Kidney (tissue), 14 donors: ENCODE data around the gene TMEM39B. TPM values are rescaled to one million over a fixed set of nuclear protein-coding genes. Genes with fewer than 3 reads are reported as not detected.
"Not testable (repeated sequence)": the region's sequence is repeated elsewhere in the genome, so short reads cannot be mapped to it uniquely, and the experiment has no call there.

Experiments used
- DNase-seq, 5 donors: peaks; one replicate each; pipeline ENCODE4 v3.0.0-alpha.2; 2013 to 2020
- FAIRE-seq: peaks from 2 replicates; lab custom pipeline; 2012; peaks lifted over from hg19 to GRCh38; lab: Jason Lieb, UNC
- H3K27ac ChIP-seq, 2 donors: one replicate each; pipeline ENCODE4 v1.7.0; 2013; ENCODE audit warnings: low read depth in 2 of 2, low read length in 2 of 2, inconsistent platforms in 1 of 2
- H3K27me3 ChIP-seq: one replicate; pipeline ENCODE4 v1.7.1; 2013; ENCODE audit warnings: low read length, inconsistent platforms; ENCODE audit not compliant: control insufficient read depth, insufficient read depth
- H3K36me3 ChIP-seq, 3 donors: one replicate each; pipeline versions ENCODE4 v1.7.0 to v1.7.1; 2013; ENCODE audit warnings: low read length in 3 of 3, control low read depth in 1 of 3, inconsistent platforms in 1 of 3; ENCODE audit not compliant: insufficient read depth in 3 of 3, control insufficient read depth in 2 of 3
- H3K4me1 ChIP-seq, 3 donors: one replicate each; pipeline versions ENCODE4 v1.7.0 to v1.7.1; 2013; ENCODE audit warnings: low read length in 3 of 3, inconsistent platforms in 1 of 3, low read depth in 1 of 3; ENCODE audit not compliant: control insufficient read depth in 2 of 3, insufficient read depth in 2 of 3
- H3K4me3 ChIP-seq, 3 donors: one replicate each; pipeline versions ENCODE4 v1.7.0 to v1.8.1; 2013; ENCODE audit warnings: low read length in 3 of 3, control low read depth in 1 of 3, inconsistent platforms in 1 of 3
- H3K9ac ChIP-seq, 3 donors: one replicate each; pipeline versions ENCODE4 v1.7.0 to v1.7.1; 2013; ENCODE audit warnings: low read length in 3 of 3, control low read depth in 1 of 3, inconsistent platforms in 1 of 3
- H3K9me3 ChIP-seq, 3 donors: one replicate each; pipeline versions ENCODE4 v1.7.0 to v1.7.1; 2013; ENCODE audit warnings: low read length in 3 of 3, control low read depth in 1 of 3, inconsistent platforms in 1 of 3; ENCODE audit not compliant: control insufficient read depth in 2 of 3, insufficient read depth in 1 of 3
- intact Hi-C: fragments of 100-400 bp; cut with DNase I; formaldehyde crosslinking; loops from one replicate; pipeline ENCODE4 v1.11.1; 2022
- polyA plus RNA-seq: library from polyadenylated mRNA; stranded (reverse); fragments of 350-450 nt; fragmentation: Illumina TruSeq; extraction: RNeasy Lipid Tissue Mini Kit (QIAGEN cat#74804); gene quantifications from one replicate; pipeline ENCODE4 v1.2.3, GENCODE V29; 2014; ENCODE audit warnings: low read depth, low replicate concordance; ENCODE audit not compliant: insufficient read depth
- total RNA-seq: library from RNA; stranded (reverse); fragmentation: NEBNext Ultra II Directional; extraction: Animal tissue kit (Norgen Biotek cat#: 25700); gene quantifications from one replicate; pipeline ENCODE4 v1.2.1, GENCODE V29; 2021
- TF ChIP-seq, protein P1 (sequence below): IDR thresholded peaks from 3 replicates; pipeline ENCODE4 v1.5.1; 2012; ENCODE audit warnings: mild to moderate bottlenecking, moderate library complexity, borderline replicate concordance; ENCODE audit not compliant: insufficient read depth; ENCODE audit errors: extremely low read depth
- donor health status: control.
- donor health status: control.
- donor health status: control.
- donor health status: control.
- donor health status: control.
- donor health status: DM: yes; HTN: yes; CAD: no.
- donor health status: Normal renal cell carcinoma (clear cell type).

Gene TMEM39B
- total and polyA plus RNA-seq, 2 donors from 2014 or later, result 9.3 to 15.4 TPM

DNA sequence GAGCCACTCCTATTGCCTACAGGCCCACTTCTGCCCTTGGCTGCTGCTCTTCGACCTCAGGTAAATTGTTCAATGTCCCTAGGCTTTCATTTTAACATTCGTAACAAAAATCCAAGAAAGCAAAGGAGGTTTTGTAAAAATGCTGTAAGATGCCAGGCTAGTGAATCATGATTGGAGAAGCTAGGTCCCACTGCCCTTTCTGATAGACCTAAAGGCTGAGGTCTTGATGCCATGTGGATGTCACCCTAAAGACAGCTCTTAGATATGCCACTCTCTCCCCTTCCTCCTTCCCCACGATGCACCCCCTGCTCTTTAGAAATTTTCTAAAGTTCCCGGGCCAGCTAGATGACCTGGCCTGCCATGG lies 9.9 kb upstream of the TMEM39B start:
- Histone ChIP-seq H3K4me1 (peaks cover 8 to 13% (median 8%) of the 10 kb centered on the region in 3 donors), H3K27ac (peak overlapping the region in 1 of 2 donors; percentile 60), H3K9ac (peak overlapping the region in 2 of 3 donors; percentile 18 to 35), H3K27me3 (no peaks in the 10 kb centered on the region), H3K9me3 (no peaks in the 10 kb centered on the region), H3K4me3 (no peak overlapping the region), H3K36me3 (peaks cover 8 to 23% (median 11%) of the 10 kb centered on the region in 3 donors)
- DNase-seq (no peak), FAIRE-seq (no peak)
- TF ChIP-seq, protein P1, sequence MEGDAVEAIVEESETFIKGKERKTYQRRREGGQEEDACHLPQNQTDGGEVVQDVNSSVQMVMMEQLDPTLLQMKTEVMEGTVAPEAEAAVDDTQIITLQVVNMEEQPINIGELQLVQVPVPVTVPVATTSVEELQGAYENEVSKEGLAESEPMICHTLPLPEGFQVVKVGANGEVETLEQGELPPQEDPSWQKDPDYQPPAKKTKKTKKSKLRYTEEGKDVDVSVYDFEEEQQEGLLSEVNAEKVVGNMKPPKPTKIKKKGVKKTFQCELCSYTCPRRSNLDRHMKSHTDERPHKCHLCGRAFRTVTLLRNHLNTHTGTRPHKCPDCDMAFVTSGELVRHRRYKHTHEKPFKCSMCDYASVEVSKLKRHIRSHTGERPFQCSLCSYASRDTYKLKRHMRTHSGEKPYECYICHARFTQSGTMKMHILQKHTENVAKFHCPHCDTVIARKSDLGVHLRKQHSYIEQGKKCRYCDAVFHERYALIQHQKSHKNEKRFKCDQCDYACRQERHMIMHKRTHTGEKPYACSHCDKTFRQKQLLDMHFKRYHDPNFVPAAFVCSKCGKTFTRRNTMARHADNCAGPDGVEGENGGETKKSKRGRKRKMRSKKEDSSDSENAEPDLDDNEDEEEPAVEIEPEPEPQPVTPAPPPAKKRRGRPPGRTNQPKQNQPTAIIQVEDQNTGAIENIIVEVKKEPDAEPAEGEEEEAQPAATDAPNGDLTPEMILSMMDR, result no peak
- intact Hi-C loops, result no loop called here

DNA sequence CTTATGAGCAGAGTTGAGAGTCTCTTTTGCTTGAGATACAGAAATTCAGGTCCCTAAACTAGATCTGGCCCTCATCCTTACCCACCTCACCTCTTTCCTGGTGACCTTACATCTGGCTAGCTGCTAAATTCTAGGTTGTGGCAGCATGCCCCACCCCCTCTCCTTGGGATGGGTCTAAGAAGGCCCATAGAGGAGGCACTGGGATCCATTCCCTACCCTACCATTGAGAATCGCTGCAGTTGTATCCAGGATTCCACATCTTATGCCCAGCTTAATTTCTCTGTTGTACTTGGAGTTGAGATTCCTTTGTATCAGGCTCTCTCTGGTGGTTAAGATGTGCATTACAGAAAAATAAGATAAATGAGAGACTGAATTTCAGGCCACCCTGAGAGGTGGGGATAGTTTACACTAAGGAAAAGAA lies 9.5 kb upstream of the TMEM39B start:
- Histone ChIP-seq H3K27ac (peak overlapping the region in 1 of 2 donors; percentile 60), H3K9ac (peak overlapping the region in 2 of 3 donors; percentile 18 to 35), H3K4me3 (no peak overlapping the region), H3K27me3 (no peaks in the 10 kb centered on the region), H3K9me3 (no peaks in the 10 kb centered on the region), H3K36me3 (peaks cover 8 to 20% (median 10%) of the 10 kb centered on the region in 3 donors), H3K4me1 (peaks cover 8 to 13% (median 8%) of the 10 kb centered on the region in 3 donors)
- intact Hi-C loops, result no loop called here
- FAIRE-seq (no peak), DNase-seq (peak in 3 of 5 donors; percentile 64 to 91 (median 88))
- TF ChIP-seq, protein P1, result peak; percentile 52

DNA sequence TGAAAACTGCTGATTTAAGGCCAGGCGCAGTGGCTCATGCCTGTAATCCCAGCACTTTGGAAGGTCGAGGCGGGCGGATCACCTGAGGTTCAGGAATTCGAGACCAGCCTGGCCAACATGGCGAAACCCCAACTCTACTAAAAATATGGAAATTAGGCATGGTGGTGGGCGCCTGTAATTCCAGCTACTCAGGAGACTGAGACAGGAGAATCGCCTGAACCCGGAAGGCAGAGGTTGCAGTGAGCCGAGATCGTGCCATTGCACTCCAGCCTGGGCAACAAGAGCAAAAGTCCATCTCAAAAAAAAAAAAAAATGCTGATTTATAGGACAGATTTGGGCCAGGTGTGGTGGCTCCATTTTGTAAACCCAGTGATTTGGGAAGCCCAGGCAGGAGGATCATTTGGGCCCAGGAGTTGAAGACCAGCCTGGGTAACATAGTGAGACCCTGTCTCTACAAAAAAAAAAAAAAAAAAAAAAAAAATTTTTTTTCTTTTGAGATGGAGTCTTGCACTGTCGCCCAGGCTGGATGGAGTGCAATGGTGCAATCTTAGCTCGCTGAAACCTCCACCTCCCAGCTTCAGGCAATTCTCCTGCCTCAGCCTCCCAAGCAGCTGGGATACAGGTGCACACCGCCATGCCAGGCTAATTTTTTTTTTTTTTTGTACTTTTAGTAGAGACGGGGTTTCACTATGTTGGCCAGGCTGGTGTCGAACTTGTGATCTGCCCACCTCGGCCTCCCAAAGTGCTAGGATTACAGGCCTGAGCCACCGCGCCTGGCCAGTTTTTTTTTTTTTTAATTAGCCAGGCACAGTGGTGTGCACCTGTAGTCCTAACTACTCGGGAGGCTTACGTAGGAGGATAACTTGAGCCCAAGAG lies 6.9 kb upstream of the TMEM39B start:
- H3K4me3 ChIP-seq, DNase-seq, H3K36me3 ChIP-seq, H3K9ac ChIP-seq, H3K27me3 ChIP-seq, intact Hi-C loops, H3K9me3 ChIP-seq, FAIRE-seq: not testable (repeated sequence)
- H3K27ac ChIP-seq, result peak overlapping the region in 1 of 2 donors; percentile 26
- peaks cover 8 to 13% (median 8%) of the 10 kb centered on the region in 3 donors for H3K4me1 ChIP-seq

DNA sequence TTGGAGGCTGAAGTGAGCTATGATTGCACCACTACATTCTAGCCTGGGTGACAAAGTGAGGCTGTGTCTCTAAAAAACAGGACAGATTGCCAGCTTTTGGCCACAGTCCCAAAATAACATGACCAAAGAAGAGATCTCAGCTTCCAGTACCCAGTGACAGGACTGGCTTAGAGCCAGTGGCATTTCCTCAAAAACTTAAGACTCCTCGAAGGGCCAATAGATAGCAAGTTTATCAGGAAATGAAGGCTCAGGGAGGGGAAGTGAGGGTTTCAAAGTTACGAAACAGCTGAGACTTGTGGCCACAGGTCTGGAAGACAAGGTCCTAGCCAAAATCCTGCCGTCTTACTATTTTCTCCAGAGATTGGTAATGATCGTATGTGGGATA lies 6.3 kb upstream of the TMEM39B start:
- TF ChIP-seq, protein P1, result no peak
- peak overlapping the region in 1 of 2 donors; percentile 26 for H3K27ac ChIP-seq
- no peaks in the 10 kb centered on the region for H3K9me3 ChIP-seq
- no peak overlapping the region for H3K4me3 ChIP-seq
- no peaks in the 10 kb centered on the region for H3K36me3 ChIP-seq
- FAIRE-seq (peak; percentile 57), DNase-seq (peak in 3 of 5 donors; percentile 19 to 83 (median 43))
- no peaks in the 10 kb centered on the region for H3K27me3 ChIP-seq
- intact Hi-C loops, result no loop called here
- peaks cover 8 to 13% (median 8%) of the 10 kb centered on the region in 3 donors for H3K4me1 ChIP-seq
- no peak overlapping the region for H3K9ac ChIP-seq
